ENCODE measurements around the gene KLHL40. TPM values are rescaled to one million over a fixed set of nuclear protein-coding genes. Genes with fewer than 3 reads are reported as not detected.

The KLHL40 gene
- total and polyA plus RNA-seq, 12 donors, result 0.03 to 0.54 (median 0.11) TPM; not detected in 9

GRCh38 chr3:42699511-42699971, 14.2 kb downstream of the KLHL40 start:
- TF ChIP-seq POLR2A (IDR thresholded peaks at IDR 0.05) (no peak), CTCF (IDR thresholded peaks at IDR 0.05) (no peak)

GRCh38 chr3:42700366-42701288, 15.3 kb downstream of the KLHL40 start:
- 80 to 92% (median 85%) methylated on average over 9 to 15 of the region's 15 CpGs for WGBS, 4 donors
- H3K9me3 ChIP-seq (replicated peaks in 1 of 3), result no peaks in the 10 kb centered on the region
- peak in 2 of 7 donors; percentile 15 to 27 for DNase-seq
- no peaks in the 10 kb centered on the region for H3K27me3 ChIP-seq
- no peak overlapping the region for H3K27ac ChIP-seq
- no peak overlapping the region for H3K4me3 ChIP-seq
- H3K4me1 ChIP-seq (replicated peaks in 1 of 2), result no peaks in the 10 kb centered on the region
- TF ChIP-seq POLR2A (IDR thresholded peaks at IDR 0.05), result no peak
- no peak for TF ChIP-seq CTCF (IDR thresholded peaks at IDR 0.05)
- H3K36me3 ChIP-seq (replicated peaks in 1 of 2), result no peaks in the 10 kb centered on the region
- intact Hi-C loops (cut with DNase I), result no loop called here

More at GRCh38 chr3:42699511-42699971, 14.2 kb downstream of the KLHL40 start:
- WGBS, 4 donors, result 77 to 82% (median 81%) methylated on average over 4 to 10 of the region's 10 CpGs
- peak in 2 of 7 donors; percentile 6 to 9 for DNase-seq
- H3K36me3 ChIP-seq (replicated peaks in 1 of 2), result no peaks in the 10 kb centered on the region
- no peak overlapping the region for H3K4me3 ChIP-seq
- no peaks in the 10 kb centered on the region for H3K9me3 ChIP-seq (replicated peaks in 1 of 3)
- no peaks in the 10 kb centered on the region for H3K27me3 ChIP-seq
- no peaks in the 10 kb centered on the region for H3K4me1 ChIP-seq (replicated peaks in 1 of 2)
- intact Hi-C loops (cut with DNase I), result no loop called here
- no peak overlapping the region for H3K27ac ChIP-seq

- TF ChIP-seq CTCF (IDR thresholded peaks at IDR 0.05) (no peak), POLR2A (IDR thresholded peaks at IDR 0.05) (no peak)
- Histone ChIP-seq H3K4me1 (replicated peaks in 1 of 2) (no peaks in the 10 kb centered on the region), H3K4me3 (no peak overlapping the region), H3K36me3 (replicated peaks in 1 of 2) (no peaks in the 10 kb centered on the region), H3K27me3 (no peaks in the 10 kb centered on the region), H3K27ac (no peak overlapping the region), H3K9me3 (replicated peaks in 1 of 3) (no peaks in the 10 kb centered on the region)
- intact Hi-C loops (cut with DNase I), result no loop called here
- 60 to 70% (median 63%) methylated on average over 11 to 15 of the region's 15 CpGs for WGBS, 4 donors
- peak in 4 of 7 donors; percentile 28 to 52 (median 40) for DNase-seq
Measured at GRCh38 chr3:42701371-42702065, 16.2 kb downstream of the KLHL40 start.
